Measurements from ENCODE around the gene TXN2. TPM values are rescaled to one million over a fixed set of nuclear protein-coding genes. Genes with fewer than 3 reads are reported as not detected.
"Not testable (repeated sequence)": the region's sequence is repeated elsewhere in the genome, so short reads cannot be mapped to it uniquely, and the experiment has no call there.

TXN2 gene
- total RNA-seq, 2 experiments from 2014 or later, result 112 to 113 TPM

- not testable (repeated sequence) for H3K36me3 Mint-ChIP-seq, H3K27me3 Mint-ChIP-seq, H3K9me3 Mint-ChIP-seq, DNase-seq
- Mint-ChIP-seq H3K4me3 (peak overlapping the region; percentile 67), H3K4me1 (peaks cover 42% of the 10 kb centered on the region), H3K27ac (peak overlapping the region; percentile 91)
Measured at GRCh38 chr22:36452978-36453607, 28.3 kb downstream of the TXN2 start.

- Mint-ChIP-seq H3K4me1 (peaks cover 44% of the 10 kb centered on the region), H3K9me3 (no peaks in the 10 kb centered on the region)
Measured at GRCh38 chr22:36452250-36452977, 29.0 kb downstream of the TXN2 start.

DNA sequence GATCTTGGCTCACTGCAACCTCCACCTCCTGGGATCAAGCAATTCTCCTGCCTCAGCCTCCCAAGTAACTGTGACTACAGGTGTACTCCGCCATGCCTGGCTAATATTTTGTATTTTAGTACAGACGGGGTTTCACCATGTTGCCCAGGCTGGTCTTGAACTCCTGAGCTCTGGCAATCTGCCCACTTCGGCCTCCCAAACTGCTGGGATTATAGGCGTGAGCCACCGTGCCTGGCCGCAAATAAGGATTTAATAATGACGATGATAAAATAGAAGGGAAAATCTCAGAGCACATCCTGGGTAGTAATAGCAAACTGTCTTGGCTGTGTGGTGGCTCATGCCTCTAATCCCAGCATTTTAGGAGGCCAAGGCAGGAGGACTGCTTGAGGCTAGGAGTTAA, 30.5 kb downstream of the TXN2 start:
- not testable (repeated sequence) for H3K9me3 Mint-ChIP-seq, H3K4me3 Mint-ChIP-seq, H3K27me3 Mint-ChIP-seq, H3K36me3 Mint-ChIP-seq, DNase-seq
- Mint-ChIP-seq H3K27ac (peak overlapping the region; percentile 99), H3K4me1 (peaks cover 39% of the 10 kb centered on the region)

More at GRCh38 chr22:36452250-36452977, 29.0 kb downstream of the TXN2 start:
- peak overlapping the region; percentile 99 for H3K27ac Mint-ChIP-seq
- peak; percentile 32 for DNase-seq
- no peaks in the 10 kb centered on the region for H3K27me3 Mint-ChIP-seq
- peak overlapping the region; percentile 72 for H3K4me3 Mint-ChIP-seq
- peaks cover 2% of the 10 kb centered on the region for H3K36me3 Mint-ChIP-seq

GRCh38 chr22:36449596-36450175, 31.8 kb downstream of the TXN2 start:
- Mint-ChIP-seq H3K4me1 (peaks cover 38% of the 10 kb centered on the region), H3K4me3 (no peak overlapping the region), H3K36me3 (peaks cover 2% of the 10 kb centered on the region), H3K27me3 (no peaks in the 10 kb centered on the region), H3K9me3 (no peaks in the 10 kb centered on the region), H3K27ac (peak overlapping the region; percentile 70)
- DNase-seq, result no peak

DNA sequence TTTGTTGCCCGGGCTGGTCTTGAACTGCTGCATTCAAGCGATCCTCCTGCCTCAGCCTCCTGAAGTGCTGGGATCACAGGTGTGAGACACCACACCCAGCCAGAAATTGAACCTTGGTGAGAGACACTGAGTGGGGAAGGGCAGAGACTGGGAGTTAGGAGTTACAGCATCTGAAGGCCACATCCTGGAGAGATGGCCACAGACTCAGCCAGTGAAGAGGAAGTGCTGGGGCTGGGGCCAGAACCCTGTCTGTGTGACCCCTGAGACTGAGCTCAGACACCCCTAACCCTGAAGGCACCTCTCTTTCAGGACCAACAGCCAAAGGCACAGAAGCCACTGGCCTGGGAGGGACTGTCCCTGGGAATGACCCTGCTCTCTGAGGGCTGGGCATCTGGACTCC, 33.8 kb downstream of the TXN2 start:
- Mint-ChIP-seq H3K4me1 (peaks cover 27% of the 10 kb centered on the region), H3K27me3 (no peaks in the 10 kb centered on the region), H3K36me3 (no peaks in the 10 kb centered on the region), H3K27ac (no peak overlapping the region), H3K4me3 (no peak overlapping the region), H3K9me3 (no peaks in the 10 kb centered on the region)
- DNase-seq, result no peak

GRCh38 chr22:36445158-36445668, 36.2 kb downstream of the TXN2 start:
- H3K9me3 Mint-ChIP-seq, result no peaks in the 10 kb centered on the region
- peaks cover 16% of the 10 kb centered on the region for H3K4me1 Mint-ChIP-seq
- H3K27ac Mint-ChIP-seq, result no peak overlapping the region
- H3K27me3 Mint-ChIP-seq, result no peaks in the 10 kb centered on the region
- no peak overlapping the region for H3K4me3 Mint-ChIP-seq
- DNase-seq, result no peak
- no peaks in the 10 kb centered on the region for H3K36me3 Mint-ChIP-seq

GRCh38 chr22:36443198-36443770, 38.2 kb downstream of the TXN2 start:
- Mint-ChIP-seq H3K27me3 (no peaks in the 10 kb centered on the region), H3K4me1 (peaks cover 23% of the 10 kb centered on the region), H3K27ac (no peak overlapping the region), H3K36me3 (no peaks in the 10 kb centered on the region), H3K4me3 (no peak overlapping the region), H3K9me3 (no peaks in the 10 kb centered on the region)
- no peak for DNase-seq

- Mint-ChIP-seq H3K9me3 (no peaks in the 10 kb centered on the region), H3K4me3 (no peak overlapping the region), H3K27me3 (no peaks in the 10 kb centered on the region)
Measured at GRCh38 chr22:36442506-36443197, 38.8 kb downstream of the TXN2 start.

DNA sequence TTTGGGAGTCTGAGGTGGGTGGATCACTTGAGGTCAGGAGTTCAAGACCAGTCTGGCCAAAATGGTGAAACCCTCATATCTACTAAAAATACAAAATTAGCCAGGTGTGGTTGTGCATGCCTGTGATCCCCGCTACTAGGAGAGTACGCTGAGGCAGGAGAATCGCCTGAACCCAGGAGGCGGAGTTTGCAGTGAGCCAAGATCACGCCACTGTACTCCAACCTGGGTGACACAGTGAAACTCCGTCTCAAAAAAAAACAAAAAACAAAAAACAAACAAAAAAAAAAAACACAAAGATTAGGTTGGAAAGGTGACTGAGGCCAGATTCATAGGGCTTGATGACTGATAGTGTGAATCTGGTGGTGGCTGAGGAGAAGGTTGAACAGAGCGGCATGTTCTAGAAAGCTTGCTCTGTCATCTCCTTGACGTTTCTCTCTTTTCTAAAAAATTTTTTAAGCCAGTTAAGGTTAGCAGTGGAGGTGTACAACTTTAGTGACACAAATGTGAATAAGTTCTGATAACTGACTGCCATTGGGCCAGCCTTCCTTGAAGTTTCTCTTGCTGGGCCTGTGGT, 40.9 kb downstream of the TXN2 start:
- Mint-ChIP-seq H3K27ac (no peak overlapping the region), H3K9me3 (no peaks in the 10 kb centered on the region), H3K4me1 (peaks cover 31% of the 10 kb centered on the region), H3K36me3 (no peaks in the 10 kb centered on the region), H3K4me3 (no peak overlapping the region), H3K27me3 (no peaks in the 10 kb centered on the region)
- no peak for DNase-seq

More at GRCh38 chr22:36442506-36443197, 38.8 kb downstream of the TXN2 start:
- Mint-ChIP-seq H3K4me1 (peaks cover 23% of the 10 kb centered on the region), H3K27ac (no peak overlapping the region), H3K36me3 (no peaks in the 10 kb centered on the region)
- no peak for DNase-seq

DNA sequence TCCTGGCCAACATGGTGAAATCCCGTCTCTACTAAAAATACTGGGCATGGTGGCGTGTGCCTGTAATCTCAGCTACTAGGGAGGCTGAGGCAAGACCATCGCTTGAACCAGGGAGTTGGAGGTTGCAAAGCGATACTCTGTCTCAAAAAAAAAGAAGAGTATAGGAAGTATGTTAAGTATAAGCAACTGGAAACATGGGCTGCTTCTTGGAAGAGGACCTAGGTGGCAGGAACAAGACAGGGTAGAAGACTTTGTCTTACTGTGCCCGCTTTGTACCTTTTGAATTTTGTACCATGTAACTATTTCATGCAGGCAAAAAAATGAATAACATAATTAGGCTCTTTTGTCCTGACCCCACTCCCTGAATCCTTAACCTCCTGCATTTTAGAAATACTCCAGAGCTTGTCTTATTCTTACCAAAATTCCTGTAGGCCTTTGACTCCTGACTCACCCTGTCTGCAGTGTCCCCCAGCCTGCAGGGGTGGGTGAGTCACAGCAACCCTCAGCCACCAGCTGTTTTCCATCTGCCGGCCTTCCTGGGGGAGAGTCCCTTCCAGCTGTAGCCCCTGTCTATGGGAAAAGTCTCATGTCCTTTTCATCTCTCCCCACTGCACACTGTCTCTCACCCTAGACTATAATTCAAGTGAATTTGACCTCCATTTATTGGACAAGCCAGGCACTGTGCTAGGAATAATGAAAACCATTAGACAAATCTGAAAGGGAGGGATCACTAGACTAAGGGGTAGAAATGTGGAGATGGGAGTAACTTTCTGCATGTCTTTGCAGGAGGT, 41.8 kb downstream of the TXN2 start:
- no peak overlapping the region for H3K27ac Mint-ChIP-seq
- peaks cover 37% of the 10 kb centered on the region for H3K4me1 Mint-ChIP-seq
- peak; percentile 58 for DNase-seq
- no peaks in the 10 kb centered on the region for H3K9me3 Mint-ChIP-seq
- no peaks in the 10 kb centered on the region for H3K27me3 Mint-ChIP-seq
- H3K36me3 Mint-ChIP-seq, result no peaks in the 10 kb centered on the region
- H3K4me3 Mint-ChIP-seq, result no peak overlapping the region

DNA sequence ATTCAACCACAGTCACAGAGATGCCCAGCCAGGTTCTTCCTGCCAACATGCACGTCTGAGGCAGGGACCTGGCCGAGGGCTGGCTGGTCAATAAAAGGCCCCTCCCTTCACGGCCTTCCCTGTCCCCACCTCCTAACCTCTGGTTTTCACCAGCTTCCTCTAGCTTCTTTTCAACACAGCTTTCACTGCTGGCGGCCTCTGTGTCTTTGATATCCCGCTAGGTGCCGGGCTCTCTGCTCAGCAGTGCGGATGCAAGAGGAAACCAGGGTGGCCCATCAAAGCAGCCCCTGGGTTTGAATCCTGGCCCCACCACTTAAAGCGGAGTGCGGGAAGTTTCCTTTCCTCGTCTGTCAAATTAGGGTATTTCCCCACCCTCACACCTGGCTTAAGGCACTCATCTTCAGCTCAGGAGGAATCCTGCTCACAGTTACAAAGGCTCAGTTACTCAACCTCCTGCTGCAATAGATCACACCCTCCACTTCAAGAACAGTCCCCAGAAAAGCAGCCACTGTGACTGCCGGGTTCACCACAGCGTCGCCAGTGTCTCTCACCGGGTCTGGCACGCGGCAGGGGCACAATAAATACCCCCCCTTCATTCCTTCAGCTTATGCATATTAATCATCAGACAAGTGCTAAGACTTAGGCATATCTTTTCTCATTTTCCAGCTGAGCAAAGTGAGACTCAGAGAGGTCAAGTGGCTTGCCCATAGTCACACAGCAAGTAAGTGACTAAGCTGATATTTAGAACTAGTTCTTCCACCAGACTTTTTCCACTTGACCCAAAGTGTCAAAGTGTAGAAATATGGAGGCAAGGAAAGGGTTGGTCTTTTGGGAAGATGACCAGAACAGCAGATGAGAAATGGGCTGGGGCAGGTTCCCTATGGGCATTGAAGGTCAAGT, 45.7 kb downstream of the TXN2 start:
- H3K27ac Mint-ChIP-seq, result peak overlapping the region; percentile 85

GRCh38 chr22:36433318-36434231, 47.9 kb downstream of the TXN2 start:
- Mint-ChIP-seq H3K27ac (no peak overlapping the region), H3K4me1 (peaks cover 32% of the 10 kb centered on the region), H3K9me3 (no peaks in the 10 kb centered on the region), H3K36me3 (no peaks in the 10 kb centered on the region), H3K4me3 (no peak overlapping the region), H3K27me3 (no peaks in the 10 kb centered on the region)
- DNase-seq, result no peak

More for the DNA sequence above, 45.7 kb downstream of the TXN2 start:
- Mint-ChIP-seq H3K36me3 (no peaks in the 10 kb centered on the region), H3K4me3 (peak overlapping the region; percentile 69), H3K9me3 (no peaks in the 10 kb centered on the region), H3K4me1 (peaks cover 45% of the 10 kb centered on the region), H3K27me3 (no peaks in the 10 kb centered on the region)
- peak; percentile 74 for DNase-seq
